HG02798 (cell line): Measurements from ENCODE around the gene FBXO36.
"Not testable (repeated sequence)": the region's sequence is repeated elsewhere in the genome, so short reads cannot be mapped to it uniquely, and the experiment has no call there.

Source experiments
- ATAC-seq: cut with Tn5 transposase; IDR thresholded peaks from one replicate; pipeline ENCODE4 v1.9.1; 2021; ENCODE audit warnings: mild to moderate bottlenecking; ENCODE audit not compliant: unreplicated experiment, poor library complexity

The FBXO36 gene

DNA sequence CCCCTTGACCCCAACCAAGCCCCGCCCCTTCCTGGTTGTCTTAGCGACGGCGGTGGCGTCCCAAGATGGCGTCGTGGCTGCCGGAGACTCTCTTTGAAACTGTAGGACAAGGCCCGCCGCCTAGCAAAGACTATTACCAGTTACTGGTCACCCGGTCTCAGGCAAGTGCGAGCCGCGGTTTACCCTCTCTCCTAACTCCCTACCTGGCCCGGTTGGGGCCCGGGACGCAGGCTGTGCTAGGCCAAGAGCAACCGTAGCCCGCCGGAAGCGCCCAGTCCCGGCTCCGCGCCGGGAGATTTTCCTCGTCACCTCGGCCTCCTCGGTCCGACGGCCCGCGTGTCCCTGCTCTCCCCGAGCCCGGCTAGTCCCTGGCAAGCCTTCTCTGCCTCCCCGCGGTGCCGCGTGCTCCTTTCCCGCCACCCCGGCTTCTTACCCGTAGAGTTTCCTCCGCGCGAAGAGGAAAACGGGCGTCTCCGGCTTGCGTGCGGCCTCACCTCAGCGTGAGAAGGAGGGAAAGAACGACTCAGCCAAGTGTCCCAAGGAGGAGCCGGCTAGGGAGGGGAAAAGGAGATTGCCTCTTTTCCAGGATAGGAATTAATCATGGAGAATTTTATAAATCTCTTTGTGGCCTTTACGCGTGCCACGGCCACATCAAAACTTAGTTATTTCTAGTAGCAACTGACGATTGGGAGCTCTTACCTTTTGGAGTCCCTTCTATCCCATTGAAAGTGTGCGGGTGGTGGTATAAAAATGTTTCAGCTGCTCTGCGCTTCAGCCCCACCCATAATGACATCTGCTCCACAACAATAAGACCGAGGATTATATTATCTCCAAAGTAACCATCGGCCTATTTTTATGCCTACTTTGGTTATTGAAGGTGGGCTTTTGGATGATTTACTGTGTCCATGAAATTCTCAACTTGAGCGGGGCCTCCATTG is at the start of gene FBXO36:
Gene FBXO36 (plus strand): TSS at position 55 of the 938 bp plus-strand sequence. CDS start 11 bp downstream, at position 66.
- ATAC-seq: peak; percentile 71

- ATAC-seq: peak; percentile 70
Measured at GRCh38 chr2:229873123-229873581, 49.2 kb upstream of the FBXO36 start.

- ATAC-seq: no peak
Measured at GRCh38 chr2:229874647-229875046, 47.7 kb upstream of the FBXO36 start.

GRCh38 chr2:229875549-229875948 is 46.8 kb upstream of the FBXO36 start:
- ATAC-seq: no peak

GRCh38 chr2:229879191-229879950 is 42.9 kb upstream of the FBXO36 start:
- ATAC-seq: no peak

DNA sequence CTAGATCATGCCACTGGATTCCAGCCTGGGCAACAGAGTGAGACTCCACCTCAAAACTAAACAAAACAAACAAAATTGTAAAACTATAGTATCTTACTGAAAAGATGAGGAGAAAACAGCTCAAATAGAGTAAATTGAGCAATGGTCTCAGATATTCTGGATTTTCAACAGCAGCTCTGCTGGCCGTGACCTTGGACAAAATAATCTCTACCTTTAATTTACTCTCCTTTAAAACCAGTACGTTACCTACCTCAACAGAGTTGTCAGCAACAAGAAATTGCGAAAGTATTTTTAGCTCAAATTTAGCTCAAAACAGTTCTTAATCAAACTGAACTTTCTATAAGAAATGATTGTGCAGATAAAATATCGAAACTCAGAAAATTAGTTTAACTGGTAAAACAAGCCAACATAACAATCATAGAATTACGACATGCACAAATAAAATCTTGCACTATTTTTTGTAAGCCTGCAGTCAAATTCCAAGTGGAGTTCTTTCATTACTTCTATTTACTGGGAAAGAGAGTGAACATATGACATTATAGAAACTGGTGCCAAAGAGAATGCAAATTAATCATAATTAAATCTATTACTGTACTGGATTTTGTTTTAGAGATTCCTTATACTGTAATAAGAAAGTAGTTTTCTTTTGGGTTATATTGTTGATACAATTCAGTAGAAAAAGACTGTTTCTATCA is 41.3 kb upstream of the FBXO36 start:
- ATAC-seq: no peak

- ATAC-seq: no peak
Measured at GRCh38 chr2:229882583-229882982, 39.7 kb upstream of the FBXO36 start.

DNA sequence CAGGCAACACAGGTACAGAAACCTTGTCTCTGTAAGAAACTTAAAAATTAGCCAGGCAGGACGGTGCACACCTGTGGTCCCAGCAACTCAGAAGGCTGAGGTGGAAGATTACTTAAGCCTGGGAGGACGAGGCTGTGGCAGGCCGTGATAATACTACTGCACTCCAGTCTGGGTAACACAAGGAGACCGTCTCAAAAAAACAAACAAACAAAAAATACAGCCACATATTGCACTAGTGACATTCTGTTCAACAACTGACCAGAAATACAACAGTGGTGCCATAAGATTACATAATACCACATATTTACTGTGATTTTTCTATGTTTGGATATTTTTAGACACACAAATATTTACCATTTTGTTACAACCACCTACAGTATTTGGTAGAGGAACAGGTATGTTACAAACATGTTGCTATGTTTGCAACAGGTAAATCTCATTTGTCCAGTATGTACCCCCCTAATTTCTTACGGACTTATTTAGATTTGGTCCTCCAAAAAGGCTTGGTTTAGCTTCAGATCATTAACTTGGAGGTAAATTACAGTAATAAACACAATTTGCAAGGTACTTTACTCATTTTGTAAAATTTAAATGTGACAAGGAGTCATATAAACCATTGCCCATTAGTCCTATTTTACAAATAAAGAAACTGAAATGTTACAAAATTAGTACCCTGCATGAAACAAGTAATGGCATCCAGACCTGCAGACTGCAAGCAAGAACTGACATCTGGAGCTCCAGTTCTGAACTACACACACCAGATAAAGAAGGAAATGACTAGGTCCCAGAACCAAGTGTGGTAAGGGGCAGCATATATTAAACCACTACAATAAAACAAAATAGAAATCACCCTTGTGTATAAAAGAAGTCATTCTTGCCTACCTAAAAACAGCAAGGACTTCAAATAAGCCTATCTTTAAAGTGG is 37.3 kb upstream of the FBXO36 start:
- peak; percentile 81 for ATAC-seq

DNA sequence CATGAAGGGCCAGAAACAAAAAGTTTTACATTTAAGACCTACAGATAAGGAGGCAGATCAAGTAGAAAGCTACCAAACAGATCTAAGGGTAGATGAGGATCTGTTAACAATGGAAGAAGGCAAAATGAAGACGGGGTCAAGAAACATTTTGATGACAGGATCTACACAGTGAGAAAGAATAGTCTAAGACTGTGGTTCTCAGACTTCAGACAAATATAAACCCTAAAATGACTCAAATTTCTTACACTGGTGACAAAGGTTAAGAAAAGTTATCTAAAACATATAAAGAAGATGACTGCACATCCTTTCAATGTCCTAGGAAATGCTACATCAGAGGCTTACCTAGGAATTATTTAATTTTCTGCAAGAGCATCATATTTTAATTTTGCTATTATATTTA is 34.9 kb upstream of the FBXO36 start:
- ATAC-seq: no peak

- ATAC-seq: no peak
Measured at GRCh38 chr2:229888031-229888430, 34.3 kb upstream of the FBXO36 start.

GRCh38 chr2:229889023-229889422 is 33.3 kb upstream of the FBXO36 start:
- no peak for ATAC-seq

DNA sequence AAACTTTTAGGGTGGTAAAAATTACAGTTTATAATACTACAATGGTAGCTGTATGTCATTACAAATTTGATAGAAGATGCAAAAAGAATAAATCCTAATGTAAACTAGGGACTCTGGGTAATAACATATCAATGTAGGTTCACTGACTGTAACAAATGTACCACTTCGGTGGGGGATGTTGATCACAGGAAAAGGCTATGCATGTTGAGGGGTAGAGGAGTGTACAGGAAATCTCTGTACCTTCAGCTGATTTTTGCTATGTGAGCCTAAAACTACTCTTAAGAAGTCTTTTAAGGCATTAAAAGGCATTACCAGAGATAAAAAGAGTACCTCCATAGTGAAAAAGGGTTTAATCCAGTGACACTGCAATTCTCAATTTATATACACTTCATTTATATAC is 25.4 kb upstream of the FBXO36 start:
- ATAC-seq: no peak

DNA sequence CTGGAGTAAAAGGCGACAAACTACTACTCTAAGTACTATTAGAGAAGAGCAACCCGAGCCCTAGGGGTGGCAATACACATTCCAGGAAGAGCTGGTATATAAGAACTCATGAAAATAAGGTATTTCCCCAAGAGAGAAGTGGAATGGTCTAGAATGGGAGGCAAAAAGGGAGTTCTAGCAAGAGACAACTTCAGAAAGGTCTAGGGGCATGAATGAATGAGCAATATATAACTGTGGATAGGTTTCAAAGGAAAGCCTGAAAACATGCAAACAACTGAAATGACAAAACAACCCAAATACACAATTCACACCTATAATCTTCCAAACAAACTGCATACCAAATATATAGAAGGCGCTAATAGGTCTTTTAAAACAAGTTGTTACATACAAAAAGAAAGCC is 22.7 kb upstream of the FBXO36 start:
- no peak for ATAC-seq

DNA sequence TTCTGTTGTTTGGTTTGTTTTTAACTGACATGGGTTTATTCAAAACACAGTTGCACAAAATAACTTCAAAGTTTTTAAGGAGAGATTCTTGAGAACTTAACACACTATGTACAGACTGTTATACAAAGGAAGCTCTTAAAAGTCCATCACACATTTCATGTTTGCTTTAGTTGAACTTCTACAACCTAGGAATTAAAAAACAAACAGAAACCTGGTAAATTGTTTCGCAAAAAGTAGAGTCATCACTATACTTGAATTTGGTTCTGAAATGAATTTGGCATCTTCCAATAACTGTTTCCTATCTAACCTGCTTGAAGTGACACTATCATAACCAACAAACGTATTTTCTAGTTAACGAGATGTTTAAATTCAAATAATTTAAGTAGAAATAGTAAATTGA is 22.3 kb upstream of the FBXO36 start:
- no peak for ATAC-seq

DNA sequence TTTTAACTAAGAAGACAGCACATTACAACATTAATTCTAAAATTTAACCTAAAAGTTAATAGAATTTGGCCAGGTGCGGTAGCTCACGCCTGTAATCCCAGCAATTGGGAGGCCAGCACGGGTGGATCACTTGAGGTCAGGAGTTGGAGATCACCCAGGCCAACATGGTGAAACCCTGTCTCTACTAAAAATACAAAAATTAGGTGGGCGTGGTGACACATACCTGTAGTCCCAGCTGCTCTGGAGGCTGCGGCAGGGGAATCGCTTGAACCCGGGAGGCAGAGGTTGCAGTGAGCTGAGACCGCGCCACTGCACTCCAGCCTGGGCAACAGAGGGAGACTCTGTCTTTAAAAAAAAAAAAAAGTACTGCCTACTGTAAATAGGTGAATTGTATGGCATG is 21.8 kb upstream of the FBXO36 start:
- not testable (repeated sequence) for ATAC-seq

DNA sequence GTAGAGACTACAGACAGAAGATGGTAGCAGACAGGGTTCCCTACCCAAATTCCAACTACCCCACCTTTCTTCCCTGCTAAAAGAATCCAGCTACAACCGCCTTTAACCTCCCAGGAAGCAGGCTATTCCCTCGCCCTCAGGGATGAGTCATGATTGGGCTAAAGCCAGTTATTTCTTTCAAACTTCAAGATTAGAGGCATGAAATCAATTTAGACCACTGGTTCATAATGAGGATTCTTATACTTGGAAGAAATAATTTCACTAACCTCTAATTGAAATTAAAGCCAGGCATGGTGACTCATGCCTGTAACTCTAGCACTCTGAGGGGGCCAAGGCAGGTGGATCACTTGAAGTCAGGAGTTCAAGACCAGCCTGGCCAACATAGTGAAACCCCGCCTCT is 20.5 kb upstream of the FBXO36 start:
- no peak for ATAC-seq

DNA sequence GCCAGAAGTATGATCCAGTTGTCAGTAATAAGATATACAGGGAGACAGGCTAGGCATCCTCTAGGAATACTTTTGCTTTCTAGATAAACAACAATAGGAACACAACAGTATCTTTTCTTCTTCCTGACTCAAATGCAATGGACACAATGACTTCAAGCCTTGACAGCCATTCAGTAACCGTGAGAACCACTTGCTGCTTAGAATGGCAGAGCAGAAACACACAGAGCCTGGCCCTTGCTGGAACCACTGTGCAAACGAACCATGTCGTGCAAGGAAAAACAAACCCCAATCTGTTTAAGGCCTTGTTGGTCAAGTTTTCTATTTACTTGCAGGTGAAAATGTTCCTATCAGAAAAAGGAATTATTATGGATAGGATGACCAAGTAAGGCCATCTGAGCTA is 19.3 kb upstream of the FBXO36 start:
- ATAC-seq: no peak

GRCh38 chr2:229905601-229906000 is 16.7 kb upstream of the FBXO36 start:
- no peak for ATAC-seq

- no peak for ATAC-seq
Measured at GRCh38 chr2:229909090-229909489, 13.2 kb upstream of the FBXO36 start.
